Panc1 (cell line): Measurements from ENCODE around the gene GLI3.

Source experiments
- CTCF ChIP-seq: fragments of 450-650 bp; IDR thresholded peaks from 2 replicates; pipeline ENCODE4 v1.5.1; 2017; ENCODE audit warnings: mild to moderate bottlenecking
- POLR2AphosphoS5 ChIP-seq: IDR thresholded peaks from 2 replicates; pipeline ENCODE4 v1.6.1; 2012; ENCODE audit warnings: mild to moderate bottlenecking, low read depth, low read length, moderate library complexity

GRCh38 chr7:42046483-42046882 is 190.5 kb downstream of the GLI3 start:
- TF ChIP-seq CTCF = no peak
- no peak for TF ChIP-seq POLR2AphosphoS5
